Lung (tissue), 12 donors: Measurements from ENCODE around the gene CWC27. TPM values are rescaled to one million over a fixed set of nuclear protein-coding genes. Genes with fewer than 3 reads are reported as not detected.

Experiments
- ATAC-seq: fragments of 200-7000 bp; cut with Tn5 transposase; one replicate; pipeline ENCODE4 v1.9.1; 2020; ENCODE audit warnings: moderate number of reproducible peaks; ENCODE audit not compliant: insufficient read depth, low FRiP score
- DNase-seq, 3 donors: peaks; one replicate each; pipeline ENCODE4 v3.0.0-alpha.2; 2013 to 2017
- H3K27ac ChIP-seq, 2 donors: one replicate each; pipeline ENCODE4 v1.5.1; 2013; ENCODE audit warnings: mild to moderate bottlenecking in 2 of 2, moderate library complexity in 2 of 2, control low read depth in 1 of 2, inconsistent platforms in 1 of 2, low read depth in 1 of 2, low read length in 1 of 2
- H3K27me3 ChIP-seq, 3 donors: one replicate each; pipeline ENCODE4 v1.5.1; 2013; ENCODE audit warnings: low read length in 2 of 3; ENCODE audit not compliant: control insufficient read depth in 3 of 3, insufficient read depth in 3 of 3
- H3K36me3 ChIP-seq, 4 donors: one replicate each; pipeline ENCODE4 v1.5.1; 2013; ENCODE audit warnings: low read length in 4 of 4, mild to moderate bottlenecking in 1 of 4, moderate library complexity in 1 of 4; ENCODE audit not compliant: control insufficient read depth in 4 of 4, insufficient read depth in 4 of 4
- H3K4me1 ChIP-seq, 5 donors: one replicate each; pipeline ENCODE4 v1.5.1; 2013; ENCODE audit warnings: low read length in 5 of 5, mild to moderate bottlenecking in 2 of 5, moderate library complexity in 1 of 5; ENCODE audit not compliant: control insufficient read depth in 5 of 5, insufficient read depth in 5 of 5
- H3K4me3 ChIP-seq: one replicate; pipeline ENCODE4 v1.5.1; 2013; ENCODE audit warnings: mild to moderate bottlenecking, control low read depth, moderate library complexity
- H3K9ac ChIP-seq, 2 donors: one replicate each; pipeline ENCODE4 v1.5.1; 2013; ENCODE audit warnings: low read length in 2 of 2, control low read depth in 1 of 2; ENCODE audit not compliant: insufficient read depth in 1 of 2
- H3K9me3 ChIP-seq, 4 donors: one replicate each; pipeline ENCODE4 v1.5.1; 2013; ENCODE audit warnings: low read length in 3 of 4, mild to moderate bottlenecking in 1 of 4, moderate library complexity in 1 of 4; ENCODE audit not compliant: control insufficient read depth in 4 of 4, insufficient read depth in 3 of 4
- CTCF ChIP-seq: IDR thresholded peaks from 2 replicates; pipeline ENCODE4 v1.5.1; 2012; ENCODE audit warnings: mild to moderate bottlenecking; ENCODE audit errors: control extremely low read depth, extremely low read depth
- WGBS, 2 donors: extraction: QIAGEN DNeasy Blood & Tissue Kit; methylation state at CpG; one replicate each; pipeline ENCODE4 v1.1.7; 2013; 5-methylcytosine and 5-hydroxymethylcytosine counted together
- polyA plus RNA-seq, 2 donors: library from polyadenylated mRNA; stranded (reverse); fragments of 200-250 nt; gene quantifications; one replicate each; pipeline ENCODE4 v1.2.1, GENCODE V29; 2013
- total RNA-seq, 2 donors: library from RNA; depleted of rRNA in 1 of 2; stranded (reverse); fragments of >200 nt in 1 of 2; gene quantifications; one replicate each; pipeline ENCODE4 v1.2.1, GENCODE V29; 2014 to 2021
- donor health status: control.
- donor health status: control.
- donor health status: Bipolar disorder and iron deficiency.
- donor health status: healthy.
- donor health status: DM: yes; HTN: yes; CAD: no.

CWC27 gene
- total and polyA plus RNA-seq, 4 donors, result 12.0 to 21.2 (median 16.7) TPM

DNA sequence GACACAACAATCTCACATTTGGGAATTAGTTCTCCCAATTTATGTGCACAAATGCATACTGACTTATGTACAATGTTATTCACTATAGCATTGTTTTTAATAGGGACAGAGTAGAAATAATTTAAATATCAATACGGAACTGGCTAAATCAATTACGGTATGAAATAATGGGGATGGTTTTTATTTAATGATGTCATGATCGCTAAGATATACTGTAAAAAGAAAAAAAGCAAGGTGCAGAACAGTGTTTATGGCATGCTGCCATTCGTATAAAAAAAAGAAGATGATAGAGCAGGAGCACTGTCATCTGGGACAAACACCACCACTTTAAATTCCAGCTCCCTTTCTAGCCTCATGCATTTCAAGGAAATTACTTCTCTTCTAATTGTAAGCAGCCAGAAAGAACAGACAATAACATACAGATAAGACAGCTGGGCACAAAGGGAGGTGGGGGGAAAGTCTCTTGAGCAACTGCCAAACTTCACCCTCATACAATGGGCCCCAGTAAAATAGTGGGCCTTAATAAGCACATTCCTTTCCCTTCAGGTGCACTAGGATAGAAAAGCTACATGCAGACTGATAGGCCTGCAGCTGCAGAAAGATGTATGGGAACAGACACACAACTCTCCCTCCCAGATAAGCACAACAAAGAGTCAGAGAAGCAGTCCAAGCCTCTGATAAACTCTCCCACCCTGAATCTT, 8.6 kb upstream of the CWC27 start:
- no peak for ATAC-seq
- whole genome bisulfite sequencing, 2 donors, result 68 to 75% methylated on average over 4 of the region's 4 CpGs

GRCh38 chr5:64763948-64764503, 4.7 kb upstream of the CWC27 start:
- no peaks in the 10 kb centered on the region for H3K27me3 ChIP-seq
- peaks cover 5 to 16% (median 9%) of the 10 kb centered on the region in 5 donors for H3K4me1 ChIP-seq
- H3K36me3 ChIP-seq, result peaks cover 0 to 11% (median 7%) of the 10 kb centered on the region in 4 donors
- no peak for TF ChIP-seq CTCF
- H3K27ac ChIP-seq, result no peak overlapping the region
- no peak overlapping the region for H3K4me3 ChIP-seq
- DNase-seq, result no peak
- no peaks in the 10 kb centered on the region for H3K9me3 ChIP-seq
- ATAC-seq, result no peak
- 90 to 91% methylated on average over 4 of the region's 4 CpGs for WGBS, 2 donors
- H3K9ac ChIP-seq, result no peak overlapping the region

More for the DNA sequence above, 8.6 kb upstream of the CWC27 start:
- Histone ChIP-seq H3K27me3 (no peaks in the 10 kb centered on the region), H3K9ac (no peak overlapping the region), H3K9me3 (no peaks in the 10 kb centered on the region), H3K4me3 (no peak overlapping the region), H3K4me1 (peaks cover 0 to 8% (median 0%) of the 10 kb centered on the region in 5 donors), H3K27ac (no peak overlapping the region), H3K36me3 (peaks cover 0 to 10% (median 3%) of the 10 kb centered on the region in 4 donors)
- DNase-seq, result no peak
- no peak for TF ChIP-seq CTCF

DNA sequence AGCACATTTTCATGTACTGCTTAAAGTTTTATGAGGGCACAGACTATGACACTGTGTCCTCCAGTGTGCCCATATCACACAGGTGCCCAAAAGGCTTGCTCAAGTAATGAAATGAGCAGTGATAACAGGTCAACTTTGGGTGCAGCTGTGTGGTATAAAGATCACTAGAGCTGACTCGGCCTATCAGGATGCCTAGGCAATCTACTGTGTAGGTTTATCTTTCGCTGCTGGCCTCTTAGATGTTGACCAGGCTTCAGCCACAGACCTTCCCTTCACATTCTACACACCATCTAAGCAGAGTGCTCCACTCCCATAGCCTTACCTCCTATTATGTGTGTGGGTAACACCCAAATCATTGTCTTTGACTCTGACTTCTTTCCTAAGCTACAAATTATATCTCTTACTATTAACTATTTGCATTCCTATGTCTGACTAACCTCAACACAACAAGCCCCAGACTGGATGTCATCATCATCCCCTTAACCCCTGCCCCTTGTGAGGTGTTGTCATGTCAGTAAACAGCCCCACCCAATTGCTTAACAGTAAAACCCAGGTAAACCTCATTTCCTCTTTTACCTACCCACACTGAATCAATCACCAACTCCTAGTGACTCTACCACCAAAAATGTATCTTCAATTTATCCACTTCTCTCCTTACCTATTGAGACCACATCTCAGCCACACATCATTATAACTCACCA, 2.8 kb upstream of the CWC27 start:
- peaks cover 8 to 28% (median 15%) of the 10 kb centered on the region in 5 donors for H3K4me1 ChIP-seq
- H3K9ac ChIP-seq, result peak overlapping the region in 1 of 2 donors; percentile 18
- no peak for TF ChIP-seq CTCF
- no peak overlapping the region for H3K4me3 ChIP-seq
- peaks cover 0 to 11% (median 7%) of the 10 kb centered on the region in 4 donors for H3K36me3 ChIP-seq
- ATAC-seq, result no peak
- 96% methylated on average over 2 of the region's 2 CpGs for WGBS, 2 donors
- H3K27ac ChIP-seq, result no peak overlapping the region
- no peaks in the 10 kb centered on the region for H3K9me3 ChIP-seq
- no peaks in the 10 kb centered on the region for H3K27me3 ChIP-seq
- no peak for DNase-seq
